Measurements from ENCODE around the gene SASH1.

Gene SASH1

GRCh38 chr6:148502083-148502772 lies 159.6 kb downstream of the SASH1 start:
- DNase-seq (ENCODE audit: low spot score): no peak
- H2BK15ac ChIP-seq (ENCODE audit: low read length): no peak overlapping the region
- H4K91ac ChIP-seq (ENCODE audit: low read depth, low read length, poor library complexity): no peak overlapping the region
- no peak overlapping the region for H3K27ac ChIP-seq (replicated peaks; ENCODE audit: low read length)
- no peak overlapping the region for H3K18ac ChIP-seq (ENCODE audit: low read length)
- H2BK12ac ChIP-seq (ENCODE audit: low read length): no peak overlapping the region
- no peaks in the 10 kb centered on the region for H3K79me1 ChIP-seq (ENCODE audit: low read depth, low read length)
- no peak overlapping the region for H4K8ac ChIP-seq (ENCODE audit: low read depth, low read length)
- H3K4ac ChIP-seq (ENCODE audit: low read length): no peak overlapping the region
- H2BK120ac ChIP-seq (ENCODE audit: low read depth, low read length): no peak overlapping the region
- H3K23ac ChIP-seq (ENCODE audit: low read depth, low read length, poor library complexity): no peak overlapping the region
- no peak overlapping the region for H3K14ac ChIP-seq (ENCODE audit: low read length)
- H3K27me3 ChIP-seq (ENCODE audit: control insufficient read depth in 3 of 3, insufficient read depth in 3 of 3, low read depth in 1 of 3, low read length in 3 of 3): no peaks in the 10 kb centered on the region
- peak overlapping the region; percentile 46 for H3K9ac ChIP-seq (ENCODE audit: low read depth, low read length, poor library complexity)
- no peak overlapping the region for H3K4me2 ChIP-seq (ENCODE audit: insufficient read depth, low read length, poor library complexity, severe bottlenecking)
- H3K36me3 ChIP-seq (replicated peaks in 1 of 2; ENCODE audit: control insufficient read depth in 2 of 2, insufficient read depth in 2 of 2, low read length in 2 of 2): no peaks in the 10 kb centered on the region
- peaks cover 0 to 5% of the 10 kb centered on the region in 2 donors for H3K4me1 ChIP-seq (ENCODE audit: control insufficient read depth in 2 of 2, insufficient read depth in 1 of 2, low read depth in 1 of 2, low read length in 2 of 2)
- H2AFZ ChIP-seq (ENCODE audit: low read length): no peak overlapping the region
- no peak overlapping the region for H2BK5ac ChIP-seq (ENCODE audit: low read length)
- no peak overlapping the region for H2AK5ac ChIP-seq (ENCODE audit: low read depth, low read length)
- no peaks in the 10 kb centered on the region for H3K9me3 ChIP-seq (replicated peaks in 1 of 2; ENCODE audit: control insufficient read depth in 2 of 2, insufficient read depth in 1 of 2, low read depth in 1 of 2, low read length in 2 of 2)
- H3K4me3 ChIP-seq (ENCODE audit: low read length in 2 of 2): no peak overlapping the region
- WGBS, 2 donors (ENCODE audit: extremely low coverage in 2 of 2, insufficient read length in 2 of 2, insufficient replicate concordance in 1 of 2): 100% methylated on average over 3 of the region's 8 CpGs; no CpG with 5 or more reads in 1 of the 2 donors

DNA sequence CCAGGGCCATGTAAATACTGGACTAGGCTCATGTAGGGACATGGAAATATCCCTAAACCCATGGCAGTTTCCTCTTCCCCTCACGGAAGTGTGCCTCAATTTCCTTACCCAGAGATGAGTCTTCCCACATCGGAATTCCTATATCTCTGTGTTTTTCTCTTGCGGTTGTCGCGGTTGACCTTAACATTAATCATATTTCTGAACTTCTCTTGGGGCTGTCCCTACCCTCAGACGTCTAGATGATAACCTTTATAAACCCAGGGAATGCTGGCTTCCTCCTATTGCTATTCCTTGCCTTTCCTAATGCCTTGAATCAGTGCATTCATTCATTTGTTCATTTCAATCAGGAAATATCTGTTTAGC lies 160.1 kb downstream of the SASH1 start:
- Histone ChIP-seq H4K8ac (ENCODE audit: low read depth, low read length) (no peak overlapping the region), H3K23ac (ENCODE audit: low read depth, low read length, poor library complexity) (no peak overlapping the region), H3K9me3 (replicated peaks in 1 of 2; ENCODE audit: control insufficient read depth in 2 of 2, insufficient read depth in 1 of 2, low read depth in 1 of 2, low read length in 2 of 2) (no peaks in the 10 kb centered on the region), H3K79me1 (ENCODE audit: low read depth, low read length) (no peaks in the 10 kb centered on the region), H3K36me3 (replicated peaks in 1 of 2; ENCODE audit: control insufficient read depth in 2 of 2, insufficient read depth in 2 of 2, low read length in 2 of 2) (no peaks in the 10 kb centered on the region), H2AK5ac (ENCODE audit: low read depth, low read length) (no peak overlapping the region), H2BK15ac (ENCODE audit: low read length) (no peak overlapping the region), H3K18ac (ENCODE audit: low read length) (no peak overlapping the region), H3K4me1 (ENCODE audit: control insufficient read depth in 2 of 2, insufficient read depth in 1 of 2, low read depth in 1 of 2, low read length in 2 of 2) (peaks cover 3 to 9% of the 10 kb centered on the region in 2 donors), H2BK12ac (ENCODE audit: low read length) (no peak overlapping the region), H3K4me2 (ENCODE audit: insufficient read depth, low read length, poor library complexity, severe bottlenecking) (no peak overlapping the region), H4K91ac (ENCODE audit: low read depth, low read length, poor library complexity) (no peak overlapping the region), H3K4ac (ENCODE audit: low read length) (no peak overlapping the region), H2BK120ac (ENCODE audit: low read depth, low read length) (no peak overlapping the region), H3K27me3 (ENCODE audit: control insufficient read depth in 3 of 3, insufficient read depth in 3 of 3, low read depth in 1 of 3, low read length in 3 of 3) (no peaks in the 10 kb centered on the region), H3K4me3 (ENCODE audit: low read length in 2 of 2) (no peak overlapping the region), H3K9ac (ENCODE audit: low read depth, low read length, poor library complexity) (no peak overlapping the region), H2BK5ac (ENCODE audit: low read length) (no peak overlapping the region), H3K14ac (ENCODE audit: low read length) (no peak overlapping the region), H3K27ac (replicated peaks; ENCODE audit: low read length) (no peak overlapping the region), H2AFZ (ENCODE audit: low read length) (no peak overlapping the region)
- no peak for DNase-seq (ENCODE audit: low spot score)
- no CpG with 5 or more reads among the region's 6 CpGs for WGBS, 2 donors (ENCODE audit: extremely low coverage in 2 of 2, insufficient read length in 2 of 2, insufficient replicate concordance in 1 of 2)

DNA sequence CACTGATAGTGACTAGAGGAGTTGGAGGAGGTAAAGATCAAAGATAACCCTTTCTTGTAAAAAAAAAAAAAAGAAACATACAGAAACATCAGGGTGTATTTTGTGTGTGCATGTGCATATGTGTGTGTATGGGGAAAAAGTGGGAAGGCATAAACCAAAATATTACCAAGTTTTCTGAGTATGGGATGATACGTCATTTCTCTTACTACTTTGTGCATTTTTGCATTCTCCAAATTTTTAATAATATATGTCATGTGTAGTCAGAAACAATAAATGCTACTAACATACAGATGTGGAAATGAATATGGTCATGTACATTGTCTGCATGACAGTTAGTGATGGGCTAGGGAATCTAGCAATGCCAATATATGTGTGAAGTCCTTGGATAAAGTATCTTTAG lies 161.1 kb downstream of the SASH1 start:
- Histone ChIP-seq H3K27me3 (ENCODE audit: control insufficient read depth in 3 of 3, insufficient read depth in 3 of 3, low read depth in 1 of 3, low read length in 3 of 3) (no peaks in the 10 kb centered on the region), H3K79me1 (ENCODE audit: low read depth, low read length) (no peaks in the 10 kb centered on the region), H2AK5ac (ENCODE audit: low read depth, low read length) (no peak overlapping the region), H2BK15ac (ENCODE audit: low read length) (no peak overlapping the region), H3K4me3 (ENCODE audit: low read length in 2 of 2) (no peak overlapping the region), H2BK5ac (ENCODE audit: low read length) (no peak overlapping the region), H2BK12ac (ENCODE audit: low read length) (no peak overlapping the region), H3K23ac (ENCODE audit: low read depth, low read length, poor library complexity) (no peak overlapping the region), H3K4me1 (ENCODE audit: control insufficient read depth in 2 of 2, insufficient read depth in 1 of 2, low read depth in 1 of 2, low read length in 2 of 2) (peaks cover 8 to 10% of the 10 kb centered on the region in 2 donors), H3K27ac (replicated peaks; ENCODE audit: low read length) (no peak overlapping the region), H3K18ac (ENCODE audit: low read length) (no peak overlapping the region), H3K4me2 (ENCODE audit: insufficient read depth, low read length, poor library complexity, severe bottlenecking) (no peak overlapping the region), H3K36me3 (replicated peaks in 1 of 2; ENCODE audit: control insufficient read depth in 2 of 2, insufficient read depth in 2 of 2, low read length in 2 of 2) (no peaks in the 10 kb centered on the region), H3K14ac (ENCODE audit: low read length) (no peak overlapping the region), H4K8ac (ENCODE audit: low read depth, low read length) (no peak overlapping the region), H2AFZ (ENCODE audit: low read length) (no peak overlapping the region), H3K4ac (ENCODE audit: low read length) (no peak overlapping the region), H3K9ac (ENCODE audit: low read depth, low read length, poor library complexity) (no peak overlapping the region), H2BK120ac (ENCODE audit: low read depth, low read length) (no peak overlapping the region), H3K9me3 (replicated peaks in 1 of 2; ENCODE audit: control insufficient read depth in 2 of 2, insufficient read depth in 1 of 2, low read depth in 1 of 2, low read length in 2 of 2) (no peaks in the 10 kb centered on the region), H4K91ac (ENCODE audit: low read depth, low read length, poor library complexity) (no peak overlapping the region)
- DNase-seq (ENCODE audit: low spot score): no peak
- WGBS, 2 donors (ENCODE audit: extremely low coverage in 2 of 2, insufficient read length in 2 of 2, insufficient replicate concordance in 1 of 2): no CpG with 5 or more reads among the region's 1 CpG

- Histone ChIP-seq H3K4me1 (ENCODE audit: control insufficient read depth in 2 of 2, insufficient read depth in 1 of 2, low read depth in 1 of 2, low read length in 2 of 2) (peaks cover 20 to 24% of the 10 kb centered on the region in 2 donors), H3K14ac (ENCODE audit: low read length) (no peak overlapping the region), H2AFZ (ENCODE audit: low read length) (no peak overlapping the region), H2BK15ac (ENCODE audit: low read length) (no peak overlapping the region), H3K4me2 (ENCODE audit: insufficient read depth, low read length, poor library complexity, severe bottlenecking) (no peak overlapping the region), H3K23ac (ENCODE audit: low read depth, low read length, poor library complexity) (no peak overlapping the region), H3K27ac (replicated peaks; ENCODE audit: low read length) (peak overlapping the region; percentile 12), H3K36me3 (replicated peaks in 1 of 2; ENCODE audit: control insufficient read depth in 2 of 2, insufficient read depth in 2 of 2, low read length in 2 of 2) (no peaks in the 10 kb centered on the region), H3K4ac (ENCODE audit: low read length) (no peak overlapping the region), H3K9me3 (replicated peaks in 1 of 2; ENCODE audit: control insufficient read depth in 2 of 2, insufficient read depth in 1 of 2, low read depth in 1 of 2, low read length in 2 of 2) (no peaks in the 10 kb centered on the region), H3K79me1 (ENCODE audit: low read depth, low read length) (no peaks in the 10 kb centered on the region), H2BK12ac (ENCODE audit: low read length) (no peak overlapping the region), H3K4me3 (ENCODE audit: low read length in 2 of 2) (no peak overlapping the region), H2AK5ac (ENCODE audit: low read depth, low read length) (no peak overlapping the region), H3K18ac (ENCODE audit: low read length) (no peak overlapping the region), H2BK120ac (ENCODE audit: low read depth, low read length) (no peak overlapping the region), H4K8ac (ENCODE audit: low read depth, low read length) (no peak overlapping the region), H2BK5ac (ENCODE audit: low read length) (no peak overlapping the region), H3K9ac (ENCODE audit: low read depth, low read length, poor library complexity) (no peak overlapping the region), H4K91ac (ENCODE audit: low read depth, low read length, poor library complexity) (no peak overlapping the region), H3K27me3 (ENCODE audit: control insufficient read depth in 3 of 3, insufficient read depth in 3 of 3, low read depth in 1 of 3, low read length in 3 of 3) (no peaks in the 10 kb centered on the region)
- no peak for DNase-seq (ENCODE audit: low spot score)
- WGBS, 2 donors (ENCODE audit: extremely low coverage in 2 of 2, insufficient read length in 2 of 2, insufficient replicate concordance in 1 of 2): no CpG with 5 or more reads among the region's 5 CpGs
Observed at GRCh38 chr6:148507774-148508173, 165.1 kb downstream of the SASH1 start.
